Measurements from ENCODE around the gene COX7A2. TPM values are rescaled to one million over a fixed set of nuclear protein-coding genes. Genes with fewer than 3 reads are reported as not detected.

The COX7A2 gene
- total RNA-seq, 2 donors from 2014 or later, result 108 to 521 TPM

GRCh38 chr6:75280131-75280855 is 36.7 kb upstream of the COX7A2 start:
- Mint-ChIP-seq H3K36me3 (peaks cover 8% of the 10 kb centered on the region), H3K4me1 (ENCODE audit: low read depth in 2 of 2) (peaks cover 29 to 45% of the 10 kb centered on the region in 2 donors), H3K4me3 (peak overlapping the region; percentile 41), H3K27ac (peak overlapping the region in 1 of 2 donors; percentile 39), H3K27me3 (no peaks in the 10 kb centered on the region), H3K9me3 (no peaks in the 10 kb centered on the region)
- DNase-seq (ENCODE audit: low spot score) (no peak), ATAC-seq (no peak)

DNA sequence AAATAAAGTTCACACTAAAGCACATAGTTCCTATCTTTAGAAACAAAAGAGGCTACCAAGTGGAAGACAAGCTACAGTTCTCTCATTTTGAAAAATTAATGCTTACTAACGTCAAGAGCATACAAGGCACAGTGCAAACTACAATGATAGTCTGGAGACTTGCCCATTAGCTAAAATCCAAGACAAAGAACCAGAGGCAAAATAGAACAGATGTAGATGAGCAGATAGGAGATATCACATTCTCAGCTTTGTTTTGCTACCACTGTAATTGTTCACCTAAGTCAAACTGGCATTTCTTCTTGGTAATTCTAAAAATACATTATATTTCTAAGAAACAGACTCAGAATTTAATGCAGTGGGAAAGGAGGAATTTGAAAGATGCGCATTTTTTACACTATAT is 35.8 kb upstream of the COX7A2 start:
- DNase-seq (ENCODE audit: low spot score) (no peak), ATAC-seq (no peak)
- Mint-ChIP-seq H3K4me3 (no peak overlapping the region), H3K27ac (no peak overlapping the region), H3K9me3 (no peaks in the 10 kb centered on the region), H3K36me3 (peaks cover 8% of the 10 kb centered on the region), H3K27me3 (no peaks in the 10 kb centered on the region), H3K4me1 (ENCODE audit: low read depth in 2 of 2) (peaks cover 34 to 51% of the 10 kb centered on the region in 2 donors)

DNA sequence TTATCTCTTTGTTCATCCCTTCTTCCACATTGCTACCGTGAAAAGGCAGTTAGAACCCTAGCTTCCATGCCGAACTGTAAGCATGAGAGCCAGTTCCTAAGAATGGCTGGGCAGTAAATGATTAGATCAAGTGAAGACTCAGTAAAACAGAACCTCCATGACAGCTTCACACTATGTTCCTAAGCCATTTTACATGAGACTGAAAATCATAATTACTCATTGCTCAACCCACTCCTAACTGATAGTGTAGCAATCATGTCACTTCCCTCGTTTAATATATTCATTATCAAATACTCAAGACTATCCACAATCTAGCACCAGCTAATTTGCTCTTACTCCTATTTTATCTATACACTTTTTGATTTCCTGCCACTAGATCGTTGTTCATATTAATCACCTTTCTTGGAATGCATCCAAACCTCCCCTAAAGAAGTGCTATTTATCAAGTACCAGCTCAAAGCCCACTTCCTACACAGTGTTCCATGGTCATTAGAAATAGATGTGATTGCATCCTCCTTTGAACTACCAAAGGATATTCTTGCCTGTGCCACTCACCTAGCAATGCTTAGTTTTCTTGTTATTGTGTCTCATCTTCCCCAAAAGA is 35.0 kb upstream of the COX7A2 start:
- ATAC-seq (peak in 1 of 2 donors; percentile 36), DNase-seq (ENCODE audit: low spot score) (no peak)
- peak overlapping the region; percentile 9 to 39 for H3K27ac Mint-ChIP-seq
- no peaks in the 10 kb centered on the region for H3K9me3 Mint-ChIP-seq
- no peaks in the 10 kb centered on the region for H3K27me3 Mint-ChIP-seq
- H3K4me3 Mint-ChIP-seq, result peak overlapping the region; percentile 32
- H3K4me1 Mint-ChIP-seq (ENCODE audit: low read depth in 2 of 2), result peaks cover 42 to 59% of the 10 kb centered on the region in 2 donors
- peaks cover 8% of the 10 kb centered on the region for H3K36me3 Mint-ChIP-seq

DNA sequence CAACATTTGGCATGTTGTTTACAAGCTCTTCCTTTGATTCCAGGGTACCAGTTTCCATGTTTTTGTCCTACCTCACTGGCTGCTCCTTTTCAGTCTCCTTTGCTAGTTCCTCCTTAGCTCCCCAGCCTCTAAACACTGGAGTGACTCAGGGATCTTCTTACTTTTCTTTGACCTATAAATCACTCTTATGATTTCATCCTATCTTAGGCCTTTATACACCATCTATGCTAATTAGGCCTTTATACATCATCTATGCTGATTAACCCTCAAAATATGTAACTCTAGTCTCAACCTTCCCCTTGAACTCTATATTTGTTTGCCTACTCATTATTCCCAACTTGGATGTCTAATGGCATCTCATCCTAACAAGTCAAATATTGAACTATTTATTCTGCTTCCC is 31.5 kb upstream of the COX7A2 start:
- Mint-ChIP-seq H3K9me3 (no peaks in the 10 kb centered on the region), H3K4me1 (ENCODE audit: low read depth in 2 of 2) (peaks cover 48 to 77% of the 10 kb centered on the region in 2 donors), H3K4me3 (no peak overlapping the region), H3K27ac (peak overlapping the region in 1 of 2 donors; percentile 2), H3K27me3 (no peaks in the 10 kb centered on the region), H3K36me3 (peaks cover 13% of the 10 kb centered on the region)
- ATAC-seq (no peak), DNase-seq (ENCODE audit: low spot score) (no peak)

GRCh38 chr6:75273009-75273408 is 29.4 kb upstream of the COX7A2 start:
- no peaks in the 10 kb centered on the region for H3K9me3 Mint-ChIP-seq
- no peak for ATAC-seq
- H3K27me3 Mint-ChIP-seq, result no peaks in the 10 kb centered on the region
- no peak overlapping the region for H3K27ac Mint-ChIP-seq
- H3K4me1 Mint-ChIP-seq (ENCODE audit: low read depth in 2 of 2), result peaks cover 51 to 74% of the 10 kb centered on the region in 2 donors
- H3K36me3 Mint-ChIP-seq, result peaks cover 5% of the 10 kb centered on the region
- no peak overlapping the region for H3K4me3 Mint-ChIP-seq
- DNase-seq (ENCODE audit: low spot score), result no peak

DNA sequence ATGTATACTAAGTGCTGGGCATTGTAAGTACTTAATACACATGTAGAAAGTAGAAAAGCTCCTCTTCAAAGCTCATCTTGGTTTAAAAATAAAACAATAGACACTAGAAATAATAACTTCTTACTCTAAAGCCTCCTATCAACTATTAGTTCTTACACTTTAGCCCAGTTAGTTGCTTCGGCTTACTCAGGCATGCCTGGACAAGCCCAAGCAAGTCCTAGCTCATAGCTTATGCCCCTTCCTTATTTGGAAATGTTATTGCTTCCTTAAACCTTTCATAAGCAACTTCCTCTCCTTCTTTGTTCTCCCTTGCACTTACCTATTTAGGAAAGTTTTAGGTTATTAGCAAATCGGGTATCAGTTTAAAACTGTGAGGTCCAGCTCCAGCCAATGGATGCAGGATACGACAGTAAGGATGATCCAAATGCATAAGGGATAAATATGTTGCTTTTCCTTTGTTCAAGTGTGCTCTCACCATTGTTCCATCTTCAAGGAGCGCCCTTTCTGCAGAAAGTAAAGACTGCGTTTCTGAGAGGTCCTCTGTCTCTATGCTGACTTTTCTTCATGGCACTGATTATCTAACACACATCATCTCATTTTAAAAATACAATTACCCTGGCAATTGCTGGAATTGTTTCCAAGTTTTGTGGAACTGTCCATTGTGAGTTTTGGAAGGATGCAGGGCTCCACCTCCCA is 28.7 kb upstream of the COX7A2 start:
- no peak overlapping the region for H3K4me3 Mint-ChIP-seq
- H3K9me3 Mint-ChIP-seq, result no peaks in the 10 kb centered on the region
- no peaks in the 10 kb centered on the region for H3K27me3 Mint-ChIP-seq
- DNase-seq (ENCODE audit: low spot score) (no peak), ATAC-seq (no peak)
- peaks cover 54 to 79% of the 10 kb centered on the region in 2 donors for H3K4me1 Mint-ChIP-seq (ENCODE audit: low read depth in 2 of 2)
- peaks cover 5% of the 10 kb centered on the region for H3K36me3 Mint-ChIP-seq
- peak overlapping the region; percentile 2 to 3 for H3K27ac Mint-ChIP-seq

GRCh38 chr6:75268988-75269354 is 25.4 kb upstream of the COX7A2 start:
- peak overlapping the region; percentile 55 for H3K4me3 Mint-ChIP-seq
- H3K4me1 Mint-ChIP-seq (ENCODE audit: low read depth in 2 of 2), result peaks cover 36 to 57% of the 10 kb centered on the region in 2 donors
- peaks cover 5% of the 10 kb centered on the region for H3K36me3 Mint-ChIP-seq
- peak overlapping the region; percentile 18 to 67 for H3K27ac Mint-ChIP-seq
- no peaks in the 10 kb centered on the region for H3K27me3 Mint-ChIP-seq
- H3K9me3 Mint-ChIP-seq, result no peaks in the 10 kb centered on the region
- DNase-seq (ENCODE audit: low spot score) (peak; percentile 63), ATAC-seq (peak; percentile 85 to 95)

GRCh38 chr6:75268121-75268987 is 24.8 kb upstream of the COX7A2 start:
- Mint-ChIP-seq H3K27ac (peak overlapping the region; percentile 18 to 67), H3K9me3 (no peaks in the 10 kb centered on the region), H3K27me3 (no peaks in the 10 kb centered on the region), H3K36me3 (peaks cover 5% of the 10 kb centered on the region), H3K4me3 (peak overlapping the region; percentile 55), H3K4me1 (ENCODE audit: low read depth in 2 of 2) (peaks cover 32 to 53% of the 10 kb centered on the region in 2 donors)
- ATAC-seq (peak; percentile 69 to 79), DNase-seq (ENCODE audit: low spot score) (no peak)

DNA sequence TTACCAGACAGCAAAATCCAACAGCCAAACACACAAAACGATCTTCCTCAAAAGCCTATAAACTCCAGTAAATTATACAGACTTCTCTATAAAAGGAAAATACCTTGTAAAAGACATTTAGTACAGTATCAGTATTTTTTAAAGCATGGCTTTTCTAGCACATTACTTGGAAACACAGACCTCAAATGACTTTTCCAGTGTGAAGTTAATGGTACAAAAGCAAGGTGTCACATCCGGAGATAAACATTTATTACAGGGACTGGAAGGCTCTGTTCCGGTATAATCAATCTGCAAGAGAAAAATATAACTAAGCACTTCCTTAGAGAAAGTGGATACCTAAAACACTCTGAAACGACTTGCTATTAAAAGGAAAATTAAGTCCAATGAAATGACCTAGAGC is 23.9 kb upstream of the COX7A2 start:
- Mint-ChIP-seq H3K27me3 (no peaks in the 10 kb centered on the region), H3K36me3 (peaks cover 10% of the 10 kb centered on the region), H3K9me3 (no peaks in the 10 kb centered on the region), H3K4me1 (ENCODE audit: low read depth in 2 of 2) (peaks cover 30 to 46% of the 10 kb centered on the region in 2 donors), H3K4me3 (peak overlapping the region; percentile 66), H3K27ac (peak overlapping the region in 1 of 2 donors; percentile 67)
- DNase-seq (ENCODE audit: low spot score) (no peak), ATAC-seq (no peak)

DNA sequence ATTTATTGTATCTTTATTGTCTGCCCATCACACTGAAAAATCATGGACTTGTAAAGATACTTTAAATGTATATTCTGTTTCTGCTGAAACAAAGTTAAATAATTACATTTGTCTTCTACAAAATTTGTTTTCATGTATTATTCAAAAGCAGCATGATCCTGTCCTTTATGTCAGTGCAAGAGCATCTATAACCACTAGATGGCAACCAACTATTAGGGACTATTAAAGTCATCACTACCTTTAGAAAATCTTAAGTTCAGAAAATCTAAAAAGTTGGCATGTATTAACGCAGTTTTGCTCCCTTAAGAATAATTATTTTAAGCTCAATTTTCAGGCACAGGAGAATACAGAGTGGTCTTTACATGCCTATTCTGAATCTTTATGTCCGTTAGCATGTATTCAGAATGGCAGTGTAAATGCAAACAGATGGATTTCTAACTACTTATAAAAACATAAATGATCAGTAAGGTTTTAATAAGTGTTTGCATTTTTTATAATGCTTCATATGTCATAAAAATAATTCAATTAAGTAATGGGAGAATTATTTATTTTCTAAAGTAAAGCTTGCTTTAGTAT is 23.2 kb upstream of the COX7A2 start:
- no peak for ATAC-seq
- Mint-ChIP-seq H3K27me3 (no peaks in the 10 kb centered on the region), H3K36me3 (peaks cover 7% of the 10 kb centered on the region), H3K9me3 (no peaks in the 10 kb centered on the region), H3K4me3 (no peak overlapping the region), H3K27ac (no peak overlapping the region), H3K4me1 (ENCODE audit: low read depth in 2 of 2) (peaks cover 29 to 39% of the 10 kb centered on the region in 2 donors)
- no peak for DNase-seq (ENCODE audit: low spot score)

DNA sequence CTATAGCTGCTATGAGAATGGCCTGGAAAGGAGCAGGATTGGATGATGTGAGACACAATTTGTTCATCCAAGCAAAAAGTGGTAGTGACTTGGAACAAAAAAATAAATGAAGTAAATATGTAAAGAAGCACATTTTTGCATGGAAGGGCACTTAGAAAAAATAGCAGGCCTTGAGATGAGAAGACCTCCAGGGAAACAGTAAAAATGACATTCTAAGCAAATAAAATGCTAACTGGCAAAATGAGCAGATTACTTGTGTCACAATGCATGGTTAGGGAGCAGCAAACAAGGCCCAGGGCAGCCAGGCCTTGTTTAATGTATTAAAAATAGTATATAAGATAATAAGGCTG is 19.8 kb upstream of the COX7A2 start:
- H3K4me1 Mint-ChIP-seq (ENCODE audit: low read depth in 2 of 2), result peaks cover 11 to 15% of the 10 kb centered on the region in 2 donors
- H3K36me3 Mint-ChIP-seq, result peaks cover 7% of the 10 kb centered on the region
- no peak for ATAC-seq
- H3K4me3 Mint-ChIP-seq, result no peak overlapping the region
- DNase-seq (ENCODE audit: low spot score), result no peak
- no peaks in the 10 kb centered on the region for H3K9me3 Mint-ChIP-seq
- no peak overlapping the region for H3K27ac Mint-ChIP-seq
- H3K27me3 Mint-ChIP-seq, result no peaks in the 10 kb centered on the region

DNA sequence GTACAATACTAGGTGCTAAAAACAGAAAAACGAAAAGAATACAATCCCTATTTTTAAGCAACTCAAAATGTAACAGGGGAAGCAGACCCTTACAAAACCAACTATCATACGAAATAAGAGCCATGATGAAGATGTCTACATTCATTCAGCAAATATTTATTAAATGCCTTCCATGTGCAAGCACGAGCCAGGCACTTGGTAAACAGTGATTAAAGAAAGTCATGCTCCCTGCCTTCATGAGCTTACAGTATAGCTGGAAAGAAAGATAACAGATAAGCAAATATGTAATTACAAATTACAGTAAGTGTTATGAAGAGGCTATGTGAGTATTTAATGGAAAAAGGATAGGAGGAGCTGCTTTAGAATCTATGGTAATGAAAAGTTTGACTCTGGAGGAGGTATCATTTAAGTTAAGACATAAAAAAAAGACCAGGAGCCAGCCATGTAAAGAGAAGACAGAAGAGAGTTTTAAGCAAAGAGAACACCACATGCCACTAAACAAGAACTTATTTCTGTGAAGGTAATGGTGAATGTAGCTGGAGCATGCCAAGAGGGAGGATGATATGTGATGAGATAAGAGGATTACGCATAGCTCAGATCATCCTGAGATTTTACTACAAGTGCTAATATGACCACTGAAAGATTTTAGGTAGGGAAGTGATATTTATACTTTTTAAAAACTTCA is 19.3 kb upstream of the COX7A2 start:
- H3K36me3 Mint-ChIP-seq, result peaks cover 7% of the 10 kb centered on the region

GRCh38 chr6:75261299-75261698 is 17.7 kb upstream of the COX7A2 start:
- no peaks in the 10 kb centered on the region for H3K9me3 Mint-ChIP-seq
- ATAC-seq (no peak), DNase-seq (ENCODE audit: low spot score) (no peak)
- peaks cover 0 to 4% of the 10 kb centered on the region in 2 donors for H3K4me1 Mint-ChIP-seq (ENCODE audit: low read depth in 2 of 2)
- no peak overlapping the region for H3K27ac Mint-ChIP-seq
- no peak overlapping the region for H3K4me3 Mint-ChIP-seq
- H3K36me3 Mint-ChIP-seq, result peaks cover 7% of the 10 kb centered on the region
- no peaks in the 10 kb centered on the region for H3K27me3 Mint-ChIP-seq

More for the DNA sequence above, 19.3 kb upstream of the COX7A2 start:
- ATAC-seq, result no peak
- Mint-ChIP-seq H3K27ac (no peak overlapping the region), H3K27me3 (no peaks in the 10 kb centered on the region), H3K4me3 (no peak overlapping the region), H3K4me1 (ENCODE audit: low read depth in 2 of 2) (peaks cover 7 to 10% of the 10 kb centered on the region in 2 donors), H3K9me3 (no peaks in the 10 kb centered on the region)
- no peak for DNase-seq (ENCODE audit: low spot score)

Measured in natural killer cell treated with Interleukin-12 subunit alpha and Interleukin-12 subunit beta and Interleukin-15 and Interleukin-18, amount 100 ng/mL, for 72 hours (primary cell).